ENCODE data around the gene TRPV5. TPM values are rescaled to one million over a fixed set of nuclear protein-coding genes. Genes with fewer than 3 reads are reported as not detected.

Gene TRPV5
- total RNA-seq, 1 donor from 2014 or later, result 0.22 TPM

GRCh38 chr7:142876991-142877910, 56.3 kb downstream of the TRPV5 start:
- no peak for ATAC-seq
- intact Hi-C loops (cut with DNase I), result no loop called here

DNA sequence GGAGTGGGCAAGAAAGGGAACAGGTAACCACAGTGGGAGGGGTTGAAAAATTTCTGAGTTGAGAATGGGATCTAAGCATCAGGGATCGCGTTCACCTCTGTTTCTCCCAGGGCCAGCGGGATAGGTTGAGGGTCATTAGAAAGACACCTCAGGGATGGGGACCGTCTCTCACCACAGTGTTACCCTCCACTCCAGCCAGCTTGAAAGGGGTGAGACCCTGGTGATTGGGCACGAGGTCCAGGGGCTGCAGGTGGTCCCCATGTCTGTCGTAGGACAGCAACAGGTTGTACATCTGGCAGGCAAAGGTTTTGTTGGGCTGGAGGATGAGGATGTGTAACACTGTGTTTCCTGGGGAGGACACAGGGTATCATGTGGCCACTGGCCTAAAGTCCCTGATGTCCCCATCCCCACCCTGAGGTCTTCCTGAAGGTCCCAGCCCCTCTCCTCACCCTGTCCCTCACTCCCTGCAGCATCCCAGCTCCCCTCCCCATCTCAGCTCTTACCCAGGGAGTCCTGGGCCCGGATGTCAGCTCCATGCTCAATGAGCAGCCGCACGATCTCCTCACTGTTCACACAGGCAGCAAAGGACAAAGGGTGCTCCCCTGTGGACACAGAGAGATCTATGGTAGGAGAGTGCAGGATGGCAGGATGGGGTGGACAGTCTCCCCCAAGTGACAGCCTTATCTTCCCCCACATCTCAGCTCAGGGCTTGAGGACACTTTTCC, 57.1 kb downstream of the TRPV5 start:
- ATAC-seq (no peak), DNase-seq (ENCODE audit: low spot score) (no peak)
- intact Hi-C loops (cut with DNase I), result no loop called here

More at GRCh38 chr7:142876991-142877910, 56.3 kb downstream of the TRPV5 start:
- no peak for DNase-seq (ENCODE audit: low spot score)

- intact Hi-C loops (cut with DNase I), result no loop called here
- no peak for ATAC-seq
- DNase-seq (ENCODE audit: low spot score), result no peak
Observed at GRCh38 chr7:142875456-142875855, 58.1 kb downstream of the TRPV5 start.

- DNase-seq (ENCODE audit: low spot score) (no peak), ATAC-seq (no peak)
- intact Hi-C loops (cut with DNase I), result no loop called here
Observed at GRCh38 chr7:142874837-142875236, 58.7 kb downstream of the TRPV5 start.

- ATAC-seq (no peak), DNase-seq (ENCODE audit: low spot score) (no peak)
- intact Hi-C loops (cut with DNase I), result no loop called here
Observed at GRCh38 chr7:142874409-142874808, 59.1 kb downstream of the TRPV5 start.

DNA sequence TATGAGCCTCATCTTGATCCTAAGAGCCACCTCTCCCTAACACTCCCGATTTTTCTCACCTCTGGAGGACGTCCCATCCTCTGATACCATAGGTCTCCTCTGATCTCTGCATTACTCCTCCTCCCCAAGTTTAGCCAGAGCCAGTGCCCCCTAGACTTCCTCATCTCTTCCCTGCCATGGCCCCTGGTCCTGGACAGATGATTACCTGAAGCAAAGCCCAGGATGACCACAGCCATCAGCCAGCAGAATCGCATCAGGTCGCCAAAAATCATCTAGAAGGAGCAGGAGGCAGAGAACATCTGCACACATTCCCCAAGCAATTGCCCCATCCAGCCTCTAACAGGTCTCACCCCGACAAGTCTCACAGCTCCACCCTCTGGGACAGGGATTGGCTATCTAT, 59.7 kb downstream of the TRPV5 start:
- DNase-seq (ENCODE audit: low spot score) (no peak), ATAC-seq (no peak)
- intact Hi-C loops (cut with DNase I), result no loop called here

DNA sequence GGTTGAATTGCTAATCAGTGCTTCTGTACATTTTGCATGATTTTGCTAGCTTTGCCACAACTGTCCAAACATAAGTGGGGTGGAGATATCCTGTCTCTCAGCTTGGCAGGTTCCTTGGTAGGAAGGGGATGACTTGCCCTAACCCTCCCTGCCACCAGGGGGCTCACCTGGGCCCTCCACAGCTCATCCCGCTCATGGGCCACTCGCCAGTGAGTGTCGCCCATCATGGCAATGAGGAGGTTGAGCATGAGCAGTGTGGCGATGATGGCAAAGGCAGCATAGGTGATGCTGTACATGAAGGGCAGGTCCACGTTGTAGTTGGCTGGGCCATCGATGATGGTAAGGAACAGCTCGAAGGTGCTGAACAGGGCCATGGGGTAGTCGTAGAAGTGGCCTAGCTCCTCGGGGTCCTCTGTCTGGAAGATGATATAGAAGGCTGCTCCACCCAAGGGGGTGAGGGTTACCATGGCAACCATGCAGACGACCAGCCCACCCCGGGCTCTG, 60.2 kb downstream of the TRPV5 start:
- no peak for DNase-seq (ENCODE audit: low spot score)

GRCh38 chr7:142872106-142872675, 61.4 kb downstream of the TRPV5 start:
- intact Hi-C loops (cut with DNase I), result no loop called here
- ATAC-seq, result no peak
- DNase-seq (ENCODE audit: low spot score), result no peak

More for the DNA sequence above, 60.2 kb downstream of the TRPV5 start:
- ATAC-seq, result no peak
- intact Hi-C loops (cut with DNase I), result no loop called here

- no peak for DNase-seq (ENCODE audit: low spot score)
- ATAC-seq, result no peak
- intact Hi-C loops (cut with DNase I), result no loop called here
Observed at GRCh38 chr7:142871260-142872105, 62.1 kb downstream of the TRPV5 start.

- intact Hi-C loops (cut with DNase I), result no loop called here
- DNase-seq (ENCODE audit: low spot score), result no peak
- ATAC-seq, result no peak
Observed at GRCh38 chr7:142870566-142871259, 62.8 kb downstream of the TRPV5 start.

GRCh38 chr7:142870147-142870559, 63.4 kb downstream of the TRPV5 start:
- ATAC-seq (no peak), DNase-seq (ENCODE audit: low spot score) (no peak)
- intact Hi-C loops (cut with DNase I), result no loop called here

DNA sequence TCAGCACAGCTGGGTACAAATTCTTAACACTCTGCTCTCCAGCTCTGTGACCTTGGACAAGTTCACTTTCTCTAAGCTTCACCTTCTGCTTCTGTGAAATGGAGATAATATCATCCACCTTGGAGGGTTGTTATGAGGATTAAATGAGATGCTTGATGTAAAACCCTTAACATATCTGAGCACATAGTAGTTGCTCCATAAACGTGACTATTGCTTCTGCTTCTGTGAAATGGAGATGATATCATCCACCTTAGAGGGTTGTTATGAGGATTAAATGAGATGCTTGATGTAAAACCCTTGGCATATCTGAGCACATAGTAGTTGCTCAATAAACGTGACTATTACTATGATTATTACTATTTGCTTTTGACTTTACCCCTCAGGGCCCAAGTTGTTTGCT, 64.1 kb downstream of the TRPV5 start:
- intact Hi-C loops (cut with DNase I), result no loop called here
- no peak for ATAC-seq
- DNase-seq (ENCODE audit: low spot score), result no peak

DNA sequence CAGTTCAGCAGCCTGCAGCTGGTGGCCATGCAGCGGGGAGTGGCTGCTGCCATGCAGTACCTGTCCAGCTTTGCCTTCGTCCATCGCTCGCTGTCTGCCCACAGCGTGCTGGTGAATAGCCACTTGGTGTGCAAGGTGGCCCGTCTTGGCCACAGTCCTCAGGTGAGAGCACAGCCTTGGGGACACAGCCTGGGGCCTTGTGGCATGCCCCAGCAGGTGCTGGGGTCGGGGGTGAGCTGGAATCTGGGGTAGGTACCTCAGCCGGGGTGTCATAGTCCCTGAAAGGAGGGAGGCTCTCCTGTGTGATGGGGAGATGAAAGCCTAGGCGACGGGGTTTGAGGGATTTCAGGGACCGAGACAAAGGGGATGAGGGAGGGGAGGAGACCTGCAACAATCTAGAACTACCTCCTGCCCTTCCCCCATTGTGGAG, 64.5 kb downstream of the TRPV5 start:
- intact Hi-C loops (cut with DNase I), result no loop called here
- DNase-seq (ENCODE audit: low spot score), result no peak
- ATAC-seq, result no peak

GRCh38 chr7:142868188-142868985, 65.2 kb downstream of the TRPV5 start:
- ATAC-seq, result no peak
- no peak for DNase-seq (ENCODE audit: low spot score)
- intact Hi-C loops (cut with DNase I), result no loop called here

DNA sequence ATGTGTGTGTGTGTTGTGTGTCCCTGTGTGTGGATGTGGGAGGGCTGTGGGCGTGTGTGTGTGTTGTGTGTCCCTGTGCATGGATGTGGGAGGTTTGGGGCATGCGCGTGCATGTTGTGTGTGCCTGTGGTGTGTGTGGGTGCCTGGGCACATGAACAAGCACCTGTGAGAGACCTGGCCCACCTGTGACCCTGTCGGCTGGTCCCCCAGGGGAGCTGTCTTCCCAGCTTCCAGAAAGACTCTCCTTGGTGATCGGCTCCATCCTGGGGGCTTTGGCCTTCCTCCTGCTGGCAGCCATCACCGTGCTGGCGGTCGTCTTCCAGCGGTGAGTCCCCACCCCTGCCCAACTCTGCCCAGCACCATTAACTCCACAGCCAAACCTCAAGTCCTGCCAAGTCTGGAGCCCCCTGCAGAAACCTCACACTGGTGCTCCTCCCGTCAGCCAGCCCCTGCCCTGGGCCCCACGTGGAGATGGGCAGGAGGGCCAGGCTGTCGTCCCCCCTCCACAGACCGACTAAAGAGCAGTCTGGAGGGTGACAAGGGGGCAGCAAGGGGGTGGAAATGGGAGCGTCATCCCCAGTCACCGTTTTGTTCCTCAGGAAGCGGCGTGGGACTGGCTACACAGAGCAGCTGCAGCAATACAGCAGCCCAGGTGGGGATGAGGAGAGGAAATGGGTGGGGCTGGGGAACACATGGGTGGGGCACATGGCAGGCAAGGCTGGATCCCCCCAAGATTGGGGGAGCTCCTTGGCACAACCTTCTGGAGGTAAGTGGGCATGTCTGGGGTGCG, 66.0 kb downstream of the TRPV5 start:
- intact Hi-C loops (cut with DNase I), result no loop called here
- DNase-seq (ENCODE audit: low spot score), result no peak
- no peak for ATAC-seq

GRCh38 chr7:142867097-142867378, 66.5 kb downstream of the TRPV5 start:
- DNase-seq (ENCODE audit: low spot score) (no peak), ATAC-seq (no peak)
- intact Hi-C loops (cut with DNase I), result no loop called here

Measured in sciatic nerve (tissue), 2 donors.